D721Med (cell line): Measurements from ENCODE around the gene DYRK3.

ENCODE experiments used
- DNase-seq: peaks from one replicate; pipeline ENCODE4 v3.0.0; 2011; ENCODE audit warnings: low spot score; ENCODE audit not compliant: insufficient read length
- FAIRE-seq: peaks from 2 replicates; lab custom pipeline; 2011; peaks lifted over from hg19 to GRCh38; lab: Jason Lieb, UNC
- TF ChIP-seq, protein P1 (sequence below): IDR thresholded peaks from 2 replicates; pipeline ENCODE4 v1.5.1; 2012; ENCODE audit warnings: mild to moderate bottlenecking, control low read depth; ENCODE audit not compliant: insufficient read depth; ENCODE audit errors: missing control alignments

Gene DYRK3

DNA sequence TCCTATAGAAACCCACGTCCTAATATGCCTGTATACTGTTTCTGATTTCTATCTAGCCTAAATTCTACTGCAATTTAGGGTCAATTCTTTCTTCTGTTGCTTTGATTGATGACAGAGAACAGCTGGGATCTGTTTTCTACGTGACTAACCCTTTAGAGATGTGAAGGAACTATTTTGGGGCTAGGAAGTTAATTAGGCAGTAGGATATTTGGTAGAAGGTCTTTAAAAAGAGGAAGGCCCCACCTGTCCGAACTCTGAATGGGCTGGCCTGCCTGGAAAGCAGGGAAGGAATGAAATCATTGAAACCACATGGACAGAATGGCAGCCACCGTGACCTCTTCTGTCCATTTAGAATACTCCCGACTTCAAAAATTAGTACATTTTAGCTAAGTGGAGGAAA, 44.1 kb upstream of the DYRK3 start:
- DNase-seq = no peak
- TF ChIP-seq, protein P1, sequence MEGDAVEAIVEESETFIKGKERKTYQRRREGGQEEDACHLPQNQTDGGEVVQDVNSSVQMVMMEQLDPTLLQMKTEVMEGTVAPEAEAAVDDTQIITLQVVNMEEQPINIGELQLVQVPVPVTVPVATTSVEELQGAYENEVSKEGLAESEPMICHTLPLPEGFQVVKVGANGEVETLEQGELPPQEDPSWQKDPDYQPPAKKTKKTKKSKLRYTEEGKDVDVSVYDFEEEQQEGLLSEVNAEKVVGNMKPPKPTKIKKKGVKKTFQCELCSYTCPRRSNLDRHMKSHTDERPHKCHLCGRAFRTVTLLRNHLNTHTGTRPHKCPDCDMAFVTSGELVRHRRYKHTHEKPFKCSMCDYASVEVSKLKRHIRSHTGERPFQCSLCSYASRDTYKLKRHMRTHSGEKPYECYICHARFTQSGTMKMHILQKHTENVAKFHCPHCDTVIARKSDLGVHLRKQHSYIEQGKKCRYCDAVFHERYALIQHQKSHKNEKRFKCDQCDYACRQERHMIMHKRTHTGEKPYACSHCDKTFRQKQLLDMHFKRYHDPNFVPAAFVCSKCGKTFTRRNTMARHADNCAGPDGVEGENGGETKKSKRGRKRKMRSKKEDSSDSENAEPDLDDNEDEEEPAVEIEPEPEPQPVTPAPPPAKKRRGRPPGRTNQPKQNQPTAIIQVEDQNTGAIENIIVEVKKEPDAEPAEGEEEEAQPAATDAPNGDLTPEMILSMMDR = no peak
- no peak for FAIRE-seq

DNA sequence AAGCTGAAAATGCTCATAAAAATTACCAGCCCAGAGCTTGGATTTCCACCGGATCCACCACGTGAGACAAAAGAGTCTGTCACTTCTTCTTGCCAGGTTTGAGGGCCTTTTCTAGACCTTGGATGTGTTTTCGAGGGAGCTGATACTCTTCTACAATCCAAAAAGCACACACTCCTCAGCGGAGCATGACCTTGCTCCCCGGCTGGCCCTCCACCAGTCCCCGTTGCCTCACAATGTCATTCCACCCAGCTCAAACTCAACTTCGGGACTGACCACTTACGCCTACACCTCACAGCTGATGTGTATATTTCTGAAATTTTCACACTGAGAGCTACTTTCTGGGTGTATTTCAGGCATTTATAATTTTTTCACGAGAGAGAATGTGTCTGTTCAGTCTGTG, 43.6 kb upstream of the DYRK3 start:
- DNase-seq (no peak), FAIRE-seq (no peak)
- TF ChIP-seq, protein P1 = no peak

DNA sequence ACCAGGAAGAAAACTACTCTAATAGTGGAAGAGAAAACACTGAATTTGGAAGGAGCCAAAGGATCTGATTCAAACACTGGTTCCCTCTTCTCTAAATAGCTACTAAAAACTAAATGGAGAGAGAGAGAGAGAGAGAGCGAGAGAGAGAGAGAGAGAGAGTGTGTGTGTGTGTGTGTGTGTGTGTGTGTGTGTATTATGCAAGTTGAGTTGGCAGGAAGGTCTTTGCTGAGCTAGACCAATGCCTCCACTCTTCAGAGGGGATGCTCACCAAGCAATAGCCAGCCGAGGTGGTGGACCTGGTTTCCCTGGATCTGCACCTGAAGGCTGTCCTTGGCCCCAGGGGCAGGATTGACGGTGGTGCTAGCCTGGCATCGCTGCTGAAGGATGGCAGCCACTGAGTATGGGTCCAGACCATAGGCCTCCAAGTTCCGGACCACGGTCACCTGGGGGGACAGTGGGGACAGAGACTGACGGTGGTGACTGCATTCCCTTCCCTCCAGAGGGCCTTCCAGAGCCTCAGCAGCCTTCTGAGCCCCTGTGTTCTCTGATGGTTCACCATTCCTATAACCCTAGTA, 41.9 kb upstream of the DYRK3 start:
- FAIRE-seq = no peak
- DNase-seq = no peak
- TF ChIP-seq, protein P1 = no peak

DNA sequence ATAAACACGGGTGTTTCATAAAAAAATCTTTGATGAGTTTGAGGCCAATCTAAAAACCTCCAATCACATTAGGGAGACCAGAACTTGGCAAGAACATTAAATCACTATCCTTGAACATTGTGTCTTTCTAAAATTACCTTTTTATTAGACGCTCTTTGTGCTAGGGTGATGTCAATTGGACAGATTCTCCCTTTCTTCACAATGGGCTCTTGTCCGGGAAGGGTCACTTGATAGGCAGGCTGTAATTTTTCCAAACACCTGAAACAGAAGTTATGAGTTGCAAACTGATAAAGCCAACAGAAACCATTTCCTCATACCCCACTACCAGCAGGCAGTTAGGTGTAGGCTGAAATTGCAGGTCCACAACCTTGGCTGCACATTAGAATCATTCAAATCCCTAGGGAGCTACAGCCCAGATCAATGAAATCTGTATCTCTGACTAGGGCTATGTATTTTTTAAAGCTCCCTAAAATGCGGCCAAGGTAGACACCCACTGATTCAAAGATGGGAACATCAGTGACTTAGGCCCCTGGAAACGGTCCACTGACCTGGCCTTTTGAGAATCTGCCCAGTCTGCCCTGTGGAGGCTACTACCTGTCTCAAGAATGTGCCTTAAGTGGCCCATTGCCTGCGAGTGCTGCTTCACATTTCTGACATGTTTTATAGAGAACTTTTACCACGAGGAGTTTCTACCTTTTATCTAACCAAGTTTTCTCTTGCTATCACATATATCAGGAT, 39.6 kb upstream of the DYRK3 start:
- TF ChIP-seq, protein P1 = no peak
- no peak for FAIRE-seq

DNA sequence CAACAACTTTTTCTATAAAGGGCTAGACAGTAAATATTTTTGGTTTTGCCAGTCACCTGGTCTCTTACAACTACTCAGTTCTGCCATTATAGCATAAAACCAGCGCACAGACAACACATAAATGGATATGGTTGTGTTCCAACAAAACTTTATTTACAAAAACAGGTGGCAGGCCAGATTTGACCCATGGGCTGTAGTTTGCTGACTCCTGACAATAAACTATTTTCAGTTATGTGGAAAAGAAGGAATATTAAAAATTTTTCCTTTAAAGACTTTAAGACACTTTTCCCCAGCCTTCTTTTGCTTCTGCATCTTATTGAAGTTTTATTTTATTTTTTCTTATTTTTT, 39.0 kb upstream of the DYRK3 start:
- FAIRE-seq = no peak

More for the DNA sequence above, 39.6 kb upstream of the DYRK3 start:
- DNase-seq = no peak

DNA sequence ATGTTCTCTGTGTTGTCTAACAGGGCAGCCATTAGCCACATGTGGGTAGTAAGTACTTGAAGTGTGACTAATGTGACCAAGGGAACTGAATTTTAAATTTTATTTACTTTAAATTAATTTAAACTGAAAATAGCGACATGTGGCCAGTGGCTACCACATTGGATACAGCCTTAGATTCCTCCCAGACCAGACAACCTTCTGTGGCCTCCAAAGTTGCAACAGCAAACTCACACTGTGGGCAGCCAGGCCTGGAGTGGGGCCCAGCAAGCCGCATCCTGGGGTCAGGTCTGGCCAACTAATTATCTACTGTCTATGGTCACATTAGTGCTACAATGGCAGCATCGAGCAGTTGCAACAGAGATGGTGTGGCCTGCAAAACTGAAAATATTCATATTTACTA, 34.8 kb upstream of the DYRK3 start:
- DNase-seq = no peak
- no peak for FAIRE-seq
- TF ChIP-seq, protein P1 = no peak

More for the DNA sequence above, 39.0 kb upstream of the DYRK3 start:
- no peak for DNase-seq
- TF ChIP-seq, protein P1 = no peak

DNA sequence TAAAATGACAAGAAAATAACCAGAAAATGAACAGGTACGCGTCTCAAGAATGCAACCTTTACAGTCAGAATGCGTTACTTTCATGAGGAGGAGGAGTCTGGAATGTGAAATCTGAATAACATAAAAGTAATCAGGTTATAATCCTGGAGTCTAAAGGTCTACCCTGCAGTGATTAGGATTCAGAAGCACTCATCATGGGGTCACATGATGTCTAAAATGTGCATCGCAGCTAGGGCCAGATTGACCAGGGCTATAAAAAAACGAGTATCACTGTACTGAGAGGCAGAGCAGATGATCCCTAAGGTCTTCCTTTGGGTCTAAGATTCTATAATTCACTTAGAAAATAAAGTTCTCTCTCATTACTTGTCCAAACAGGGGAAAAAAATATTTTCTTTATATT, 30.5 kb upstream of the DYRK3 start:
- FAIRE-seq = no peak
- TF ChIP-seq, protein P1 = no peak
- no peak for DNase-seq
